Central memory CD8-positive, alpha-beta T cell (primary cell): ENCODE data around the gene CCDC85A.

Experiments
- ATAC-seq: fragments of 150-1000 bp; cut with Tn5 transposase; replicated peaks from 2 replicates; pipeline ENCODE4 v1.10.0; 2022; ENCODE audit warnings: mild to moderate bottlenecking, moderate FRiP score, moderate number of reproducible peaks; ENCODE audit not compliant: poor library complexity, severe bottlenecking; ENCODE audit errors: extremely low read depth
- DNase-seq, 2 donors: peaks; one replicate each; pipeline ENCODE4 v3.0.0; 2021; ENCODE audit warnings: low spot score in 2 of 2
- H3K27ac Mint-ChIP-seq: one replicate; pipeline ENCODE4 v1.8.0; 2022; ENCODE audit warnings: low read depth, mild to moderate bottlenecking, moderate library complexity, mixed read lengths
- H3K27me3 Mint-ChIP-seq: one replicate; pipeline ENCODE4 v1.8.0; 2022; ENCODE audit warnings: mixed read lengths
- H3K36me3 Mint-ChIP-seq: one replicate; pipeline ENCODE4 v1.8.0; 2022; ENCODE audit warnings: mild to moderate bottlenecking, moderate library complexity, mixed read lengths; ENCODE audit not compliant: insufficient read depth
- H3K4me1 Mint-ChIP-seq: one replicate; pipeline ENCODE4 v1.8.0; 2022; ENCODE audit warnings: mixed read lengths
- H3K4me3 Mint-ChIP-seq: one replicate; pipeline ENCODE4 v1.8.0; 2022; ENCODE audit warnings: mild to moderate bottlenecking, moderate library complexity, mixed read lengths
- H3K9me3 Mint-ChIP-seq: one replicate; pipeline ENCODE4 v1.8.0; 2022; ENCODE audit warnings: mixed read lengths

The CCDC85A gene

GRCh38 chr2:56295666-56296065 lies 111.9 kb downstream of the CCDC85A start:
- ATAC-seq = no peak
- no peaks in the 10 kb centered on the region for H3K27me3 Mint-ChIP-seq
- no peaks in the 10 kb centered on the region for H3K4me1 Mint-ChIP-seq
- H3K27ac Mint-ChIP-seq = no peak overlapping the region
- peaks cover 35% of the 10 kb centered on the region for H3K9me3 Mint-ChIP-seq
- no peak for DNase-seq
- no peaks in the 10 kb centered on the region for H3K36me3 Mint-ChIP-seq
- no peak overlapping the region for H3K4me3 Mint-ChIP-seq

GRCh38 chr2:56297671-56298070 lies 113.9 kb downstream of the CCDC85A start:
- Mint-ChIP-seq H3K4me3 (no peak overlapping the region), H3K9me3 (peaks cover 27% of the 10 kb centered on the region), H3K36me3 (no peaks in the 10 kb centered on the region), H3K4me1 (no peaks in the 10 kb centered on the region), H3K27ac (no peak overlapping the region), H3K27me3 (no peaks in the 10 kb centered on the region)
- ATAC-seq (no peak), DNase-seq (no peak)

- no peak for ATAC-seq
- Mint-ChIP-seq H3K4me3 (no peak overlapping the region), H3K4me1 (no peaks in the 10 kb centered on the region), H3K36me3 (no peaks in the 10 kb centered on the region), H3K27me3 (no peaks in the 10 kb centered on the region), H3K9me3 (peaks cover 34% of the 10 kb centered on the region), H3K27ac (no peak overlapping the region)
- no peak for DNase-seq
Measured at GRCh38 chr2:56299171-56299691, 115.4 kb downstream of the CCDC85A start.

GRCh38 chr2:56309626-56310170 lies 125.9 kb downstream of the CCDC85A start:
- H3K9me3 Mint-ChIP-seq = peaks cover 6% of the 10 kb centered on the region
- no peak overlapping the region for H3K4me3 Mint-ChIP-seq
- no peaks in the 10 kb centered on the region for H3K4me1 Mint-ChIP-seq
- no peaks in the 10 kb centered on the region for H3K27me3 Mint-ChIP-seq
- H3K36me3 Mint-ChIP-seq = no peaks in the 10 kb centered on the region
- no peak for DNase-seq
- no peak overlapping the region for H3K27ac Mint-ChIP-seq
- ATAC-seq = no peak

- no peak overlapping the region for H3K27ac Mint-ChIP-seq
- H3K4me3 Mint-ChIP-seq = no peak overlapping the region
- no peaks in the 10 kb centered on the region for H3K27me3 Mint-ChIP-seq
- peaks cover 1% of the 10 kb centered on the region for H3K36me3 Mint-ChIP-seq
- peaks cover 15% of the 10 kb centered on the region for H3K9me3 Mint-ChIP-seq
- ATAC-seq (no peak), DNase-seq (no peak)
- H3K4me1 Mint-ChIP-seq = no peaks in the 10 kb centered on the region
Measured at GRCh38 chr2:56313500-56313921, 129.7 kb downstream of the CCDC85A start.

- Mint-ChIP-seq H3K4me3 (no peak overlapping the region), H3K9me3 (peaks cover 20% of the 10 kb centered on the region), H3K4me1 (no peaks in the 10 kb centered on the region), H3K36me3 (peaks cover 1% of the 10 kb centered on the region), H3K27ac (no peak overlapping the region), H3K27me3 (no peaks in the 10 kb centered on the region)
- ATAC-seq (no peak), DNase-seq (no peak)
Measured at GRCh38 chr2:56314371-56314770, 130.6 kb downstream of the CCDC85A start.

GRCh38 chr2:56314796-56315195 lies 131.0 kb downstream of the CCDC85A start:
- no peaks in the 10 kb centered on the region for H3K27me3 Mint-ChIP-seq
- H3K36me3 Mint-ChIP-seq = peaks cover 1% of the 10 kb centered on the region
- H3K9me3 Mint-ChIP-seq = peaks cover 20% of the 10 kb centered on the region
- no peak overlapping the region for H3K27ac Mint-ChIP-seq
- H3K4me1 Mint-ChIP-seq = no peaks in the 10 kb centered on the region
- no peak overlapping the region for H3K4me3 Mint-ChIP-seq
- ATAC-seq (no peak), DNase-seq (no peak)

- Mint-ChIP-seq H3K4me1 (no peaks in the 10 kb centered on the region), H3K36me3 (peaks cover 1% of the 10 kb centered on the region), H3K27me3 (no peaks in the 10 kb centered on the region), H3K9me3 (peaks cover 20% of the 10 kb centered on the region), H3K4me3 (no peak overlapping the region), H3K27ac (no peak overlapping the region)
- ATAC-seq (no peak), DNase-seq (no peak)
Measured at GRCh38 chr2:56315376-56315775, 131.6 kb downstream of the CCDC85A start.

- Mint-ChIP-seq H3K4me1 (no peaks in the 10 kb centered on the region), H3K36me3 (peaks cover 1% of the 10 kb centered on the region), H3K27ac (no peak overlapping the region), H3K9me3 (peaks cover 20% of the 10 kb centered on the region), H3K27me3 (no peaks in the 10 kb centered on the region), H3K4me3 (no peak overlapping the region)
- ATAC-seq (no peak), DNase-seq (no peak)
Measured at GRCh38 chr2:56316011-56316410, 132.2 kb downstream of the CCDC85A start.

- no peak for ATAC-seq
- Mint-ChIP-seq H3K27ac (no peak overlapping the region), H3K27me3 (no peaks in the 10 kb centered on the region), H3K4me3 (no peak overlapping the region), H3K9me3 (peaks cover 20% of the 10 kb centered on the region), H3K36me3 (peaks cover 1% of the 10 kb centered on the region), H3K4me1 (no peaks in the 10 kb centered on the region)
- DNase-seq = no peak
Measured at GRCh38 chr2:56318147-56318546, 134.4 kb downstream of the CCDC85A start.

- H3K27me3 Mint-ChIP-seq = no peaks in the 10 kb centered on the region
- H3K4me3 Mint-ChIP-seq = no peak overlapping the region
- no peak overlapping the region for H3K27ac Mint-ChIP-seq
- H3K36me3 Mint-ChIP-seq = no peaks in the 10 kb centered on the region
- no peak for ATAC-seq
- no peaks in the 10 kb centered on the region for H3K4me1 Mint-ChIP-seq
- DNase-seq = no peak
- peaks cover 11% of the 10 kb centered on the region for H3K9me3 Mint-ChIP-seq
Measured at GRCh38 chr2:56325661-56326345, 142.0 kb downstream of the CCDC85A start.

GRCh38 chr2:56326346-56326741 lies 142.6 kb downstream of the CCDC85A start:
- H3K27ac Mint-ChIP-seq = no peak overlapping the region
- H3K9me3 Mint-ChIP-seq = peaks cover 14% of the 10 kb centered on the region

GRCh38 chr2:56331810-56332209 lies 148.0 kb downstream of the CCDC85A start:
- Mint-ChIP-seq H3K4me3 (no peak overlapping the region), H3K27me3 (no peaks in the 10 kb centered on the region), H3K9me3 (peaks cover 14% of the 10 kb centered on the region), H3K27ac (no peak overlapping the region), H3K4me1 (no peaks in the 10 kb centered on the region), H3K36me3 (no peaks in the 10 kb centered on the region)
- DNase-seq (no peak), ATAC-seq (no peak)

More at GRCh38 chr2:56326346-56326741, 142.6 kb downstream of the CCDC85A start:
- DNase-seq = no peak
- ATAC-seq = no peak
- Mint-ChIP-seq H3K4me3 (no peak overlapping the region), H3K27me3 (no peaks in the 10 kb centered on the region), H3K36me3 (no peaks in the 10 kb centered on the region), H3K4me1 (no peaks in the 10 kb centered on the region)
